Right atrium auricular region (tissue), 2 donors: ENCODE results near the gene COL11A2. TPM values are rescaled to one million over a fixed set of nuclear protein-coding genes. Genes with fewer than 3 reads are reported as not detected.
"Not testable (repeated sequence)": the region's sequence is repeated elsewhere in the genome, so short reads cannot be mapped to it uniquely, and the experiment has no call there.

Experiments used
- DNase-seq: peaks from one replicate; pipeline ENCODE4 v3.0.0-alpha.2; 2019; ENCODE audit warnings: low spot score
- H3K27ac ChIP-seq, 2 donors: fragments of 200-600 bp; sonication (generic); 1 replicate in 1 of 2; 2 replicates in 1 of 2; pipeline ENCODE4 v1.5.1; 2016 to 2019
- H3K27me3 ChIP-seq, 2 donors: fragments of 200-600 bp; sonication (generic); one replicate each; pipeline versions ENCODE4 v1.5.1 to v1.6.0; 2017 to 2019
- H3K36me3 ChIP-seq: fragments of 200-600 bp; sonication (generic); one replicate; pipeline ENCODE4 v1.5.1; 2016
- H3K4me1 ChIP-seq, 2 donors: fragments of 200-600 bp; sonication (generic); one replicate each; pipeline versions ENCODE4 v1.5.1 to v1.6.0; 2017 to 2019
- H3K4me3 ChIP-seq, 2 donors: fragments of 200-600 bp; sonication (generic); 1 replicate in 1 of 2; 2 replicates in 1 of 2; pipeline ENCODE4 v1.5.1; 2017 to 2019; ENCODE audit warnings: mild to moderate bottlenecking in 1 of 2, moderate library complexity in 1 of 2
- H3K9me3 ChIP-seq, 2 donors: fragments of 200-600 bp; sonication (generic); one replicate each; pipeline ENCODE4 v1.5.1; 2019
- total RNA-seq, 2 donors: library from RNA; depleted of rRNA; stranded (reverse); fragments of >200 nt; gene quantifications; one replicate each; pipeline ENCODE4 v1.1.0, GENCODE V29; 2016
- TF ChIP-seq, protein P1 (sequence below), 2 donors: fragments of 200-600 bp; sonication (generic); IDR thresholded peaks; one replicate each; pipeline ENCODE4 v1.5.1; 2019; ENCODE audit warnings: antibody characterized with exemption in 2 of 2

Gene COL11A2
- total RNA-seq, 2 donors from 2014 or later, result 0.63 to 1.5 TPM

DNA sequence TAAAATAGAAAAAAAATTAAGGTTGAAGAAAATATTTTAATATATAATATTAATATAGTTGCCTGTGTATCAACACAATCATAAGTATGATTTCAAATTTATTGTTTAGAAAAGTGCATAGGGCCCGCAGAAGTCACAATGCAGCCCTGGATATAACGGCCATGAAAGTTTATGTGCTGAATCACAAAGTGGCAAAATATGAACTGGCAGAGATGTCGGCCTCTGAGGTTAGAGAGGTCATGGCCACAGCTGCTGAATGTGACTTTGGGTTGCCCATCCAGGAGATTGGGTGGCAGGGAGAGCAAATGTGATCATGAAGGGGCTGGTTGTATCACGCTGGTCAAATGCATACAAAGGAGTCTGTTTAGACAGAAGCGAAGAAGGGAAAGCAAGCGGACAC is 35.7 kb downstream of the COL11A2 start:
- TF ChIP-seq, protein P1, sequence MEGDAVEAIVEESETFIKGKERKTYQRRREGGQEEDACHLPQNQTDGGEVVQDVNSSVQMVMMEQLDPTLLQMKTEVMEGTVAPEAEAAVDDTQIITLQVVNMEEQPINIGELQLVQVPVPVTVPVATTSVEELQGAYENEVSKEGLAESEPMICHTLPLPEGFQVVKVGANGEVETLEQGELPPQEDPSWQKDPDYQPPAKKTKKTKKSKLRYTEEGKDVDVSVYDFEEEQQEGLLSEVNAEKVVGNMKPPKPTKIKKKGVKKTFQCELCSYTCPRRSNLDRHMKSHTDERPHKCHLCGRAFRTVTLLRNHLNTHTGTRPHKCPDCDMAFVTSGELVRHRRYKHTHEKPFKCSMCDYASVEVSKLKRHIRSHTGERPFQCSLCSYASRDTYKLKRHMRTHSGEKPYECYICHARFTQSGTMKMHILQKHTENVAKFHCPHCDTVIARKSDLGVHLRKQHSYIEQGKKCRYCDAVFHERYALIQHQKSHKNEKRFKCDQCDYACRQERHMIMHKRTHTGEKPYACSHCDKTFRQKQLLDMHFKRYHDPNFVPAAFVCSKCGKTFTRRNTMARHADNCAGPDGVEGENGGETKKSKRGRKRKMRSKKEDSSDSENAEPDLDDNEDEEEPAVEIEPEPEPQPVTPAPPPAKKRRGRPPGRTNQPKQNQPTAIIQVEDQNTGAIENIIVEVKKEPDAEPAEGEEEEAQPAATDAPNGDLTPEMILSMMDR (IDR thresholded peaks at IDR 0.05), result no peak
- no peak overlapping the region for H3K27ac ChIP-seq

GRCh38 chr6:33154349-33154748 is 37.9 kb downstream of the COL11A2 start:
- TF ChIP-seq, protein P1 (IDR thresholded peaks at IDR 0.05), result no peak
- H3K27me3 ChIP-seq, result no peaks in the 10 kb centered on the region
- no peaks in the 10 kb centered on the region for H3K4me1 ChIP-seq
- DNase-seq, result no peak
- no peaks in the 10 kb centered on the region for H3K36me3 ChIP-seq
- peaks cover 0 to 20% of the 10 kb centered on the region in 2 donors for H3K9me3 ChIP-seq
- H3K27ac ChIP-seq, result no peak overlapping the region
- no peak overlapping the region for H3K4me3 ChIP-seq

More for the DNA sequence above, 35.7 kb downstream of the COL11A2 start:
- Histone ChIP-seq H3K27me3 (no peaks in the 10 kb centered on the region), H3K9me3 (peaks cover 0 to 14% of the 10 kb centered on the region in 2 donors), H3K36me3 (no peaks in the 10 kb centered on the region), H3K4me1 (peaks cover 0 to 11% of the 10 kb centered on the region in 2 donors), H3K4me3 (no peak overlapping the region)
- DNase-seq, result no peak

DNA sequence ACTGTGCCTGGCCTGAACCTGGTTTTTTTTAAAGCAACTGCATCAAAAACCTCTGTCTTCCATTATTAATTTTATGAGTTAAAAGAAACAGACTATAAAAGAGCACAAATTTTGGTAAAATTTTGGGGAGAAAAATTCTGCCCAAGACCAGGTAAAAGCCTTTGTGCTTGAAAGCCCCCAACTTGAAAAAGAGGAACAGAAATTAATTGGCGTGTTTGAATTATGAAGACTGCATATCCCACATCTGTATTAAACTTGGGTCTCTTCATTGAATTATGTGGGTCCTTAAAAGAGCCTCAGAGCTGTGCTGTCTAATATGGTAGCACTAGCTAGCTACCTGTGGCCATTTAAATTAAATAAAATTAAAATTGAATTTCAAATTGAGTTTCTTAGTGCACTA is 41.2 kb downstream of the COL11A2 start:
- Histone ChIP-seq H3K4me1 (no peaks in the 10 kb centered on the region), H3K4me3 (no peak overlapping the region), H3K9me3 (peaks cover 0 to 20% of the 10 kb centered on the region in 2 donors), H3K27me3 (no peaks in the 10 kb centered on the region), H3K27ac (no peak overlapping the region), H3K36me3 (no peaks in the 10 kb centered on the region)
- DNase-seq, result no peak
- TF ChIP-seq, protein P1 (IDR thresholded peaks at IDR 0.05), result no peak

GRCh38 chr6:33150560-33150959 is 41.7 kb downstream of the COL11A2 start:
- H3K36me3 ChIP-seq, H3K4me3 ChIP-seq, H3K27ac ChIP-seq, H3K27me3 ChIP-seq, DNase-seq, H3K4me1 ChIP-seq: not testable (repeated sequence)
- H3K9me3 ChIP-seq, result peaks cover 0 to 20% of the 10 kb centered on the region in 2 donors

DNA sequence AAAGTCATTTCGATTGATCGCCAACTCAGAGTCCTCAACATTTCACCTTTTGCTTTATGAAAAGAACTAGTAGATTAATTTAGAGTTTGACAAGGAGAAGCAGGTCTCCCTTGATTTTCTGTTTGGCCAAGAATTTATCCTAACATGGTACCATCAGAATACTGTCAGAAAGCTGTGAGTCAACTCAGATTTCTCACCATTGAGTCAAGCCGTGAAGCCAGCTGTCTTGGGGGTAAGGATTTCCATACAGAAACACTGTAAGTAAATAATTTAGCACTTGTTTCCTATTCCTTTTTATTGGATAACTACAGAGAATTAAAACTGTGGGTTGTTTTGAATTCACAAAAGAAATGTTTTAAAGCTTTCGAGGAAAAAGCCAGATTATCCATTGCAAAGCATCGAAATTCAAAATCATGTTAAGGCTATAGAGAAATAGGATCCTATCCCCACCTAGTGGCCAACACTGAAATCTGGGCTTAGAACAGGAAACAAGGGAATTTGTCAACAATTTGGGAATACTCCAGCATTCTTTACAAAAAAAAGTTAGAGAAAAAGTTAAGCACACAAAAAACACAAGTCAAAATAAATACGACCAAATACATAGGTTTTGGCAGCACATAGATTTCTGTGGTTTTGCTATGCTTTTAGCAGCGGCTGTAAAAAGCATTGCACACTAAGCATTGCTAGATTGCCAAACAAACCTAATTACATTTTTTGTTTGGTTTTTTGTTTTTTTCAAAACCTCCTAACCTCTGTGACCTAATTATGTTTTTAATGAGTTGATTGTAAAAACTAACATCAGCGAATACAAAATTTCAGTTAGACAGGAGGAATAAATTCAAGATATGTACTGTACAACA is 44.2 kb downstream of the COL11A2 start:
- no peaks in the 10 kb centered on the region for H3K27me3 ChIP-seq

DNA sequence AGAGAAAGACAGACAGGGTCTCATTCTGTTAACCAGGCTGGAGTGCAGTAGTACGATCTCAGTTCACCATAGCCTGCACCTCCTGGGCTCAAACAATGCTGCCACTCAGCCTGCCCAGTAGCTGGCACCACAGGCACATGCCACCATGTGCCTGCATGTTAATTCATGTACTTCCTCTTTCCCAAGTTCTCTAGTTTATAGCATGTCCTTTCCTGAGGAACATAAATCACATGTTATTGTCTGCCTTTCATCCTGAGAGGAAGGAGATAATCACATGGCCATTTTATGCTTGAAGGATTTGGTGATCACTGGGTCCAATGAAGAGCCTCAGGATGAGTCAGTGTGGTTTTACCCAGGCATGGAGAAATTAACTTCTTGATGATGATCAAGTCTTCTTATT is 47.9 kb downstream of the COL11A2 start:
- no peaks in the 10 kb centered on the region for H3K36me3 ChIP-seq
- no peak for DNase-seq
- H3K4me1 ChIP-seq, result no peaks in the 10 kb centered on the region
- no peaks in the 10 kb centered on the region for H3K27me3 ChIP-seq
- H3K4me3 ChIP-seq, result no peak overlapping the region
- TF ChIP-seq, protein P1 (IDR thresholded peaks at IDR 0.05), result no peak
- H3K27ac ChIP-seq, result no peak overlapping the region
- H3K9me3 ChIP-seq, result no peaks in the 10 kb centered on the region

More for the DNA sequence above, 44.2 kb downstream of the COL11A2 start:
- H3K4me3 ChIP-seq, result no peak overlapping the region
- no peak for DNase-seq
- H3K36me3 ChIP-seq, result no peaks in the 10 kb centered on the region
- no peaks in the 10 kb centered on the region for H3K4me1 ChIP-seq
- peaks cover 0 to 20% of the 10 kb centered on the region in 2 donors for H3K9me3 ChIP-seq
- TF ChIP-seq, protein P1 (IDR thresholded peaks at IDR 0.05), result peak; percentile 63 to 75
- no peak overlapping the region for H3K27ac ChIP-seq
